GM19099 (cell line): Measurements from ENCODE around the gene BPIFB1.

Experiments
- POLR2A ChIP-seq: IDR thresholded peaks from 3 replicates; pipeline ENCODE4 v1.6.1; 2011; ENCODE audit warnings: low read depth; ENCODE audit not compliant: insufficient read length; ENCODE audit errors: extremely low read depth

Gene BPIFB1

GRCh38 chr20:33351696-33352095 lies 68.7 kb downstream of the BPIFB1 start:
- no peak for TF ChIP-seq POLR2A

- TF ChIP-seq POLR2A, result no peak
Measured at GRCh38 chr20:33352258-33353012, 69.4 kb downstream of the BPIFB1 start.

GRCh38 chr20:33353013-33353402 lies 70.0 kb downstream of the BPIFB1 start:
- no peak for TF ChIP-seq POLR2A
